RWPE1 (cell line): ENCODE measurements around the gene INHBE.

ENCODE experiments used
- CTCF ChIA-PET: fragments of 350-600 bp; sonication (Branson Sonifier 250); formaldehyde crosslinking; extraction: SDS; loops from one replicate; lab custom pipeline; 2021; lab: Yijun Ruan, JAX
- POLR2A ChIA-PET: fragments of 400-600 bp; formaldehyde crosslinking; extraction: SDS; loops from one replicate; lab custom pipeline; 2020; ENCODE audit warnings: antibody characterized with exemption; ENCODE audit not compliant: low non-redundant PET; lab: Yijun Ruan, JAX
- DNase-seq: peaks from one replicate; pipeline ENCODE4 v3.0.0; 2012; ENCODE audit warnings: low spot score
- H3K27ac ChIP-seq: fragments of 450-650 bp; 2 replicates; pipeline ENCODE4 v1.5.1; 2017
- TF ChIP-seq, protein P1 (sequence below): fragments of 450-650 bp; conservative IDR thresholded peaks from 2 replicates; pipeline ENCODE4 v1.5.1; 2017; ENCODE audit warnings: low read depth, mild to moderate bottlenecking

The INHBE gene

DNA sequence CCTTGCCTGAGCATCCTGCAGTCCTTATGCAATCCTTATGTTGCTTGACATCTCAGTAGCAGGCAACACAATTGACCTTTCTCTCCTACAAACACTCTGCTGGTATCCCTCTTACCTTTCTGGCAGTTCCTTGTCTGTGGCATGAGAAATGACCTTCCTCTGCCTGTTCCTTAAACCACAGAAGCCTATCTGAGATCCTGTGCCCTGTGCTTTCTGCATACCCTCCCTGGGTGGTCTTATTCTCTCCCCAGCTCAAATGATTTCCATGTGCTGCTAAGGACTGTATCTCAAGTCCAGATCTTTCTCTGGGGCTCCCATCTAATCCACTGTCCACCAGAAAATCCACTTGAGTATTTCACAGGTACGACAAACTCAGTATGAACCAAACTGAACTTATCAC lies 26.6 kb downstream of the INHBE start:
- CTCF ChIA-PET, result interaction anchor here (0.6 kb wide), 1 partner anchor 151 kb away, joined by 3 read pairs; the partner anchor contains the start of gene B4GALNT1
- POLR2A ChIA-PET, result no interaction called here
- no peak for DNase-seq
- H3K27ac ChIP-seq, result no peak overlapping the region
- TF ChIP-seq, protein P1, sequence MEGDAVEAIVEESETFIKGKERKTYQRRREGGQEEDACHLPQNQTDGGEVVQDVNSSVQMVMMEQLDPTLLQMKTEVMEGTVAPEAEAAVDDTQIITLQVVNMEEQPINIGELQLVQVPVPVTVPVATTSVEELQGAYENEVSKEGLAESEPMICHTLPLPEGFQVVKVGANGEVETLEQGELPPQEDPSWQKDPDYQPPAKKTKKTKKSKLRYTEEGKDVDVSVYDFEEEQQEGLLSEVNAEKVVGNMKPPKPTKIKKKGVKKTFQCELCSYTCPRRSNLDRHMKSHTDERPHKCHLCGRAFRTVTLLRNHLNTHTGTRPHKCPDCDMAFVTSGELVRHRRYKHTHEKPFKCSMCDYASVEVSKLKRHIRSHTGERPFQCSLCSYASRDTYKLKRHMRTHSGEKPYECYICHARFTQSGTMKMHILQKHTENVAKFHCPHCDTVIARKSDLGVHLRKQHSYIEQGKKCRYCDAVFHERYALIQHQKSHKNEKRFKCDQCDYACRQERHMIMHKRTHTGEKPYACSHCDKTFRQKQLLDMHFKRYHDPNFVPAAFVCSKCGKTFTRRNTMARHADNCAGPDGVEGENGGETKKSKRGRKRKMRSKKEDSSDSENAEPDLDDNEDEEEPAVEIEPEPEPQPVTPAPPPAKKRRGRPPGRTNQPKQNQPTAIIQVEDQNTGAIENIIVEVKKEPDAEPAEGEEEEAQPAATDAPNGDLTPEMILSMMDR, result no peak

DNA sequence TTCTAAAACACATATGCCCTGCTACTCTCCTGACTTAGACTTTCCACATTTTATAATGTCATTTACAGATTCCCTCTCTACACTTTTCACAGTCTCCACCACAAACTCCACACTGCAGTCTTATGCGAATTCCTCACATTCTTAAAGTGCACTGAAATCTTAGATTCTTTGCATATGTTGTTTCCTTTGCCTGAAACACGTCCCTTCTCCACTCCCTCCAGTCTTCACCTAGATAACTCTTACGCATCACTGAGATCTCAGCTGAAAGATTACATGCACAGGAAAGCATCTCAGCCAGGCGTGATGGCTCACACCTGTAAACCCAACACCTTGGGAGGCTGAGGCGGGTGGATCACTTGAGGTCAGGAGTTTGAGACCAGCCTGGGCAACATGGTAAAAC lies 28.4 kb downstream of the INHBE start:
- no peak for DNase-seq
- ChIA-PET CTCF (no interaction called here), POLR2A (no interaction called here)
- TF ChIP-seq, protein P1, result no peak
- H3K27ac ChIP-seq, result no peak overlapping the region

DNA sequence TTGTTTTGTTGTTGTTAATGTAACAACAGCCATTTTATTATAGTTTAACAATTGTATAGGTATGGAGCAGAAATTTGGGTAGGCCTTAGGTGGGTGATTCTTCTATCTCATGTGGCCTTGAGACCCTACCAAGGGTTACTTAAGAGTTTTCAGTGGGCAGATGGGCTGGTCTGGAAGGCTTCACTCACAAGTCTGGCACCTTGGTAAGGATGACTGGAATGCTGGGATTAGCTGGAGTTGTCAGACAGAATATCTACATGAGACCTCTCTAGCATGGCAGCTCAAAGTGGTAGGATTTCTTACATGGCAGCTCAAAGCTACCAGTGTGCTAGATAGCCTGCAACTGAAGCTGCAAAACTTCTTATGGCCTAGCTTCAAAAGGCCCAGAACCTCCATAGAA lies 30.6 kb downstream of the INHBE start:
- no peak for DNase-seq
- ChIA-PET POLR2A (no interaction called here), CTCF (no interaction called here)

DNA sequence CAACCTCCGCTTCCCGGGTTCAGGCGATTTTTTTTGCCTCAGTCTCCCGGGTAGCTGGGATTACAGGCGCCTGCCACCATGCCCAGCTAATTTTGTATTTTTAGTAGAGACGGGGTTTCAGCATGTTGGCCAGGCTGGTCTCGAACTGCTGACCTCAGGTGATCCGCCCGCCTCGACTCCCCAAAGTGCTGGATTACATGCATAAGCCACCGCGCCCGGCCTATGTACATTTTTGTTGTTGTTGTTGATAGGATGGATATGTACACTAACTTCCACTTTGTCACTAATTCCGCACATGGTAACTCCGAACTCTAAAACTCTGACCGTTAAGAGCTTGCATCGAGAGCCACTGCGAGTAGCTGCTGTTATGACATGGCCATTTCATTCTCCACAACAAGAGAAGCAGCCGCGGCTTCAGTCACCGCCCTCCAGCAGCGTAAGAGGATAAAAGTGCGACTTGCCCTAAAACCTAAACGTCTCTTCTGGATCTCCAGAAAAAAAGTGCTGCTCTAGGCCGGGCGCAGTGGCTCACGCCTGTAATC lies 32.0 kb downstream of the INHBE start:
- ChIA-PET POLR2A (no interaction called here), CTCF (interaction anchor here (0.6 kb wide), 2 partner anchors 75 to 209 kb away, joined by 3 to 4 read pairs; no protein-coding TSS in a partner anchor)
- no peak for DNase-seq
- H3K27ac ChIP-seq, result peak overlapping the region; percentile 79
- TF ChIP-seq, protein P1, result no peak

More for the DNA sequence above, 30.6 kb downstream of the INHBE start:
- TF ChIP-seq, protein P1, result no peak
- H3K27ac ChIP-seq, result no peak overlapping the region

DNA sequence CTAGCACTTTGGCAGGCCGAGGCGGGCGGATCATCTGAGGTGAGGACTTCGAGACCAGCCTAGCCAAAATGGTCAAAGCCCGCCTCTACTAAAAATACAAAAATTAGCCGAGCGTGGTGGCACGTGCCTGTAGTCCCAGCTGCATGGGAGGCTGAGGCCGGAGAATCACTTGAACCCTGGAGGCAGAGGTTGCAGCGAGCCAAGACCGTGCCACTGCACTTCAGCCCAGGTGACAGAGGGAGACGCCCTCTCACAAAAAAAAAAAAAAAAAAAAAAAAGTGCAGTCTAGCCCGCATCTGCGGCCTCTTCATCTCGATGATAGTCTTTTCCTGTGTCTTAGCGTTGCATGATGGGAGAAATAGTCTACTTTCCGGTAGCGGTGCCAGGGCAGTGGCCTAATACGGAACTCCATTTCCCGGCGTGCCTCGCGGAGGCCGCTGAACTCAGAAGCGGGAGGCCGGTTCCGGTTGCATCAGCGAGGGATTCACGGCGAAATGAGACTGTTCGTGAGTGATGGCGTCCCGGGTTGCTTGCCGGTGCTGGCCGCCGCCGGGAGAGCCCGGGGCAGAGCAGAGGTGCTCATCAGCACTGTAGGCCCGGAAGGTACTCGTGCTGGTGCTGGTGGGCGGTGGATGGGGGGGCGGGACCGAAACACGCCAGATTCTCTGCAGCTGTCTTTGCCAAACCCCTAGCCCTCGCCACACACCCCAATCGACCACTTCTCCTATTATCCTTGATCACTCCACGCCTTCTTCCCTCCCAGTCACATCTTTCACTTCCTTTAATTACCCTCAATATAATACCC lies 32.7 kb downstream of the INHBE start, which contains the start of gene MARS1:
MARS1 (plus strand) TSS at position 472 of the 805 bp plus-strand sequence; CDS start at position 495, 23 bp downstream.
- CTCF ChIA-PET, result interaction anchor here (0.6 to 0.7 kb wide), 2 partner anchors 210 to 308 kb away, joined by 3 to 4 read pairs; no protein-coding TSS in a partner anchor
- peak within 1 kb of the TSS; percentile 79 for H3K27ac ChIP-seq
- POLR2A ChIA-PET, result no interaction called here
- peak; percentile 91 for DNase-seq
- TF ChIP-seq, protein P1, result peak; percentile 56

DNA sequence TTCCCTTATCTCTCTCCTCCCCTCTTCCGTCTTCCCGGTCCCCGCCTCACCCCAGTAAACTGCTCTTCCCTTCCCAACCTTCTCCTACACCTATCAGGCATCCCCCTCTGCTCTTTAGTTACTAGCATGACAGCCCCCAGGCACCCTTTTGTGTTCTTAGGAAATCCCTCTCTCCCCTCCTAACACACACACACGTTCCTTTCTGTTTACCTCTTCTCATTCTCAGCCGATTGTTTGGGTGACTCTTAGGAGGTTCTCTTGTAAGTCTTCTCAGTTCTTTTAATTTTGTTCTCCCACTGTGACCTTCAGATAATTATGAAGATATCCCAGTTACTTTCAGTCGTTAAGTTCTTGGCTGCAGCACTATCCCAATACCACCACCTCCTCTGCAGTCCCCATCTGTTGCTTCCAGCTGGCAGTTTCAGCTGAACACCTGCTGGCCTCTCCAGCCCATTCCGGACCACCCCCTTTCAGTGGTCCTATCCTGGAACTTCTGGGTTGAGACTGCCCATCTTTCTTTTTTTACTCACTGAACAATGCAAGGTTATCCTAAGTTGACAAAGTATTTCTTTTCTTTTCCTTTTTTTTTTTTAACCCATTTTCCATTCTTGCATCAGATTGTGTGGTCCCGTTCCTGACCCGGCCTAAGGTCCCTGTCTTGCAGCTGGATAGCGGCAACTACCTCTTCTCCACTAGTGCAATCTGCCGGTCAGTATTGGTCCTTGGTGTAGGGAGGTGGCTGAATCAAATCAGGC lies 33.5 kb downstream of the INHBE start:
- ChIA-PET CTCF (interaction anchor here (0.7 kb wide), 1 partner anchor 309 kb away, joined by 4 read pairs; no protein-coding TSS in a partner anchor), POLR2A (no interaction called here)
- peak overlapping the region; percentile 79 for H3K27ac ChIP-seq
- TF ChIP-seq, protein P1, result no peak
- no peak for DNase-seq
